Left lung (tissue), 10 donors: ENCODE measurements around the gene EXPH5. TPM values are rescaled to one million over a fixed set of nuclear protein-coding genes. Genes with fewer than 3 reads are reported as not detected.
A peak's percentile ranks its signal among the peaks of the same experiment; 100 is the strongest.

ENCODE experiments used
- ATAC-seq: fragments of 200-7000 bp; cut with Tn5 transposase; one replicate; pipeline ENCODE4 v1.9.1; 2020; ENCODE audit warnings: moderate library complexity
- DNase-seq, 4 donors: peaks; one replicate each; pipeline ENCODE4 v3.0.0-alpha.2; 2013 to 2020
- H3K27ac ChIP-seq, 2 donors: fragments of 200-600 bp; sonication (generic) in 1 of 2; one replicate each; pipeline versions ENCODE4 v1.5.0 to v1.8.0; 2020 to 2021
- H3K27me3 ChIP-seq, 2 donors: fragments of 200-600 bp; sonication (generic) in 1 of 2; one replicate each; pipeline versions ENCODE4 v1.5.0 to v1.8.0; 2020 to 2021
- H3K36me3 ChIP-seq, 2 donors: fragments of 200-600 bp; sonication (generic) in 1 of 2; one replicate each; pipeline versions ENCODE4 v1.5.0 to v1.8.0; 2020 to 2021
- H3K4me1 ChIP-seq, 2 donors: fragments of 200-600 bp; one replicate each; pipeline ENCODE4 v1.8.0; 2021
- H3K4me3 ChIP-seq, 2 donors: fragments of 200-600 bp; sonication (generic) in 1 of 2; one replicate each; pipeline versions ENCODE4 v1.5.0 to v1.8.0; 2020 to 2021; ENCODE audit warnings: mild to moderate bottlenecking in 1 of 2
- H3K9me3 ChIP-seq, 2 donors: fragments of 200-600 bp; sonication (generic) in 1 of 2; one replicate each; pipeline versions ENCODE4 v1.5.0 to v1.8.0; 2020 to 2021
- CTCF ChIP-seq, 2 donors: fragments of 200-600 bp; sonication (generic) in 1 of 2; IDR thresholded peaks; one replicate each; pipeline versions ENCODE4 v1.5.0 to v1.8.0; 2021; ENCODE audit warnings: antibody characterized with exemption in 2 of 2
- intact Hi-C, 2 donors: fragments of 100-400 bp; cut with DNase I; formaldehyde crosslinking; loops; one replicate each; pipeline versions ENCODE4 v1.11.2 to v1.14.2; 2022
- polyA plus RNA-seq, 6 donors: library from polyadenylated mRNA; unstranded; fragments of 120-200 nt; gene quantifications; one replicate each; pipeline ENCODE4 v1.2.1, GENCODE V29; 2013; ENCODE audit not compliant: insufficient read length in 6 of 6
- total RNA-seq, 2 donors: library from RNA; stranded (reverse); fragmentation: NEBNext Ultra II Directional; extraction: Animal tissue kit (Norgen Biotek cat#: 25700); gene quantifications; one replicate each; pipeline ENCODE4 v1.2.1, GENCODE V29; 2021
- donor health status: DM: no; HTN: yes; CAD: no.
- donor health status: DM: no; HTN: no; CAD: no.

Gene EXPH5
- total and polyA plus RNA-seq, 8 donors: 7.4 to 31.7 (median 9.6) TPM

GRCh38 chr11:108524422-108524821, 69.1 kb downstream of the EXPH5 start:
- intact Hi-C loops: no loop called here
- ATAC-seq (peak; percentile 41), DNase-seq (no peak)
- Histone ChIP-seq H3K9me3 (no peaks in the 10 kb centered on the region), H3K27ac (no peak overlapping the region), H3K4me3 (no peak overlapping the region), H3K36me3 (no peaks in the 10 kb centered on the region), H3K4me1 (no peaks in the 10 kb centered on the region), H3K27me3 (no peaks in the 10 kb centered on the region)
- no peak for TF ChIP-seq CTCF (IDR thresholded peaks at IDR 0.05)

GRCh38 chr11:108522318-108522717, 71.2 kb downstream of the EXPH5 start:
- Histone ChIP-seq H3K27ac (no peak overlapping the region), H3K27me3 (no peaks in the 10 kb centered on the region), H3K4me1 (no peaks in the 10 kb centered on the region), H3K36me3 (no peaks in the 10 kb centered on the region), H3K4me3 (no peak overlapping the region), H3K9me3 (no peaks in the 10 kb centered on the region)
- no peak for TF ChIP-seq CTCF (IDR thresholded peaks at IDR 0.05)
- DNase-seq (no peak), ATAC-seq (no peak)
- intact Hi-C loops: no loop called here

- no peak overlapping the region for H3K27ac ChIP-seq
- H3K4me1 ChIP-seq: no peaks in the 10 kb centered on the region
- intact Hi-C loops: no loop called here
- TF ChIP-seq CTCF (IDR thresholded peaks at IDR 0.05): no peak
- peaks cover 0 to 12% of the 10 kb centered on the region in 2 donors for H3K36me3 ChIP-seq
- H3K27me3 ChIP-seq: no peaks in the 10 kb centered on the region
- ATAC-seq (no peak), DNase-seq (no peak)
- no peak overlapping the region for H3K4me3 ChIP-seq
- H3K9me3 ChIP-seq: no peaks in the 10 kb centered on the region
Measured at GRCh38 chr11:108518581-108518980, 75.0 kb downstream of the EXPH5 start.

GRCh38 chr11:108516125-108516524, 77.4 kb downstream of the EXPH5 start:
- intact Hi-C loops: no loop called here
- peaks cover 0 to 19% of the 10 kb centered on the region in 2 donors for H3K36me3 ChIP-seq
- H3K27me3 ChIP-seq: no peaks in the 10 kb centered on the region
- no peaks in the 10 kb centered on the region for H3K9me3 ChIP-seq
- TF ChIP-seq CTCF (IDR thresholded peaks at IDR 0.05): no peak
- H3K4me1 ChIP-seq: no peaks in the 10 kb centered on the region
- ATAC-seq: no peak
- no peak overlapping the region for H3K4me3 ChIP-seq
- DNase-seq: no peak
- H3K27ac ChIP-seq: no peak overlapping the region

GRCh38 chr11:108512708-108513107, 80.9 kb downstream of the EXPH5 start:
- no peaks in the 10 kb centered on the region for H3K27me3 ChIP-seq
- no peaks in the 10 kb centered on the region for H3K4me1 ChIP-seq
- no peak overlapping the region for H3K4me3 ChIP-seq
- no peak for TF ChIP-seq CTCF (IDR thresholded peaks at IDR 0.05)
- intact Hi-C loops: no loop called here
- H3K27ac ChIP-seq: no peak overlapping the region
- peaks cover 0 to 19% of the 10 kb centered on the region in 2 donors for H3K36me3 ChIP-seq
- no peak for DNase-seq
- no peak for ATAC-seq
- H3K9me3 ChIP-seq: no peaks in the 10 kb centered on the region
